ENCODE measurements around the gene LRRC30. TPM values are rescaled to one million over a fixed set of nuclear protein-coding genes. Genes with fewer than 3 reads are reported as not detected.

The LRRC30 gene
- not detected in 2 replicates for total RNA-seq (ENCODE audit: low replicate concordance)

DNA sequence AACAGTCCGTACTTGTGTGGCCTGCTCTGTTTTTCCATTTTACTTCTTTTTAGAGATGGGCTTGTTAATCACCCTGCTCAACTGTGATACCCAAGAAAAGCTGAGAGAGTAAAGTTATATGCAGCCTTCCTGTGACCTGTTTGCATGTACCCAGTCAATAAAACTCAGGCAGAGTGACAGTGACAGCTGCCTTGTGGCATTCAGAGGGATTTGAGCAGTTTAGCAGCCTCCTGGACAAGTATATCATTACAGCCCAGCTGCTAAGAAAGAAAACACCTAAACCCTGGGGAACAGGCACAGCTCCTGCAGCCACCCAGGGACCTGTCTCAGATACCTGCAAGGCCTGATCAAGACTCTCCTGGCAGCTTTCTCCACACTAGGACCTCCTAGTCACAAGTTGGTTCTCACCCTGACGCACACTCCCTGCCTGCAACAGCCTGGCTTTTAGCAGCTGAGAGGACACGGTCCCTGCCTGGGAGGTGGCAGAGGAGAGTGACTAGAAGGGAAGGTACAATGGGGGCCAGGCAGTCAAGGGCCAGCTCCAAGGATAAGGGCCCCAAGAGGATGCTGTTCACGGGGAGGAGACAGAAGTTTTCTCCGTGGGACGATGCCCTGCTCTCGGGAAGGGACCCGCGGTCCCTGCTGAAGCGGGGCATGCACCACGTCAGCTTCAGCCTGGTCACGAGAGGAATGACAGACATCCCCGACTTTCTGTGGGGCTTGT, at the start of gene LRRC30:
LRRC30 (plus strand) TSS at position 464 of the 724 bp plus-strand sequence; CDS start at position 514, 50 bp downstream.
- Histone ChIP-seq H4K20me1 (ENCODE audit: low read depth) (no peaks in the 10 kb centered on the region), H3F3A (ENCODE audit: low read depth) (no peaks in the 10 kb centered on the region), H3K36me3 (no peaks in the 10 kb centered on the region), H3K4me2 (no peak within 1 kb of the TSS), H3K9me3 (ENCODE audit: low read depth) (no peaks in the 10 kb centered on the region), H3K27me3 (no peaks in the 10 kb centered on the region), H2AFZ (replicated peaks) (peak within 1 kb of the TSS; percentile 26), H3K4me3 (no peak within 1 kb of the TSS), H3K4me1 (no peaks in the 10 kb centered on the region), H3K79me2 (ENCODE audit: low read depth) (no peaks in the 10 kb centered on the region), H3K9ac (no peak within 1 kb of the TSS), H3K27ac (no peak within 1 kb of the TSS)
- TF ChIP-seq EZH2 (IDR thresholded peaks at IDR 0.05) (no peak), EZH2phosphoT487 (IDR thresholded peaks at IDR 0.05) (no peak)
- TF ChIP-seq, protein P1, sequence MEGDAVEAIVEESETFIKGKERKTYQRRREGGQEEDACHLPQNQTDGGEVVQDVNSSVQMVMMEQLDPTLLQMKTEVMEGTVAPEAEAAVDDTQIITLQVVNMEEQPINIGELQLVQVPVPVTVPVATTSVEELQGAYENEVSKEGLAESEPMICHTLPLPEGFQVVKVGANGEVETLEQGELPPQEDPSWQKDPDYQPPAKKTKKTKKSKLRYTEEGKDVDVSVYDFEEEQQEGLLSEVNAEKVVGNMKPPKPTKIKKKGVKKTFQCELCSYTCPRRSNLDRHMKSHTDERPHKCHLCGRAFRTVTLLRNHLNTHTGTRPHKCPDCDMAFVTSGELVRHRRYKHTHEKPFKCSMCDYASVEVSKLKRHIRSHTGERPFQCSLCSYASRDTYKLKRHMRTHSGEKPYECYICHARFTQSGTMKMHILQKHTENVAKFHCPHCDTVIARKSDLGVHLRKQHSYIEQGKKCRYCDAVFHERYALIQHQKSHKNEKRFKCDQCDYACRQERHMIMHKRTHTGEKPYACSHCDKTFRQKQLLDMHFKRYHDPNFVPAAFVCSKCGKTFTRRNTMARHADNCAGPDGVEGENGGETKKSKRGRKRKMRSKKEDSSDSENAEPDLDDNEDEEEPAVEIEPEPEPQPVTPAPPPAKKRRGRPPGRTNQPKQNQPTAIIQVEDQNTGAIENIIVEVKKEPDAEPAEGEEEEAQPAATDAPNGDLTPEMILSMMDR (IDR thresholded peaks at IDR 0.05) = no peak
- no peak for DNase-seq (ENCODE audit: low spot score)
- H3K27me3 Mint-ChIP-seq (ENCODE audit: insufficient read depth, low read depth) = peaks cover 5% of the 10 kb centered on the region
- H3K4me1 Mint-ChIP-seq = peaks cover 14% of the 10 kb centered on the region
- H3K36me3 Mint-ChIP-seq = no peaks in the 10 kb centered on the region
- H3K27ac Mint-ChIP-seq = no peak within 1 kb of the TSS
- no peaks in the 10 kb centered on the region for H3K9me3 Mint-ChIP-seq
- no peak within 1 kb of the TSS for H3K4me3 Mint-ChIP-seq

- Mint-ChIP-seq H3K36me3 (peaks cover 3% of the 10 kb centered on the region), H3K27ac (no peak overlapping the region), H3K9me3 (peaks cover 16% of the 10 kb centered on the region), H3K4me3 (no peak overlapping the region), H3K4me1 (peaks cover 2% of the 10 kb centered on the region), H3K27me3 (ENCODE audit: insufficient read depth, low read depth) (no peaks in the 10 kb centered on the region)
- Histone ChIP-seq H2AFZ (replicated peaks) (no peak overlapping the region), H3K79me2 (ENCODE audit: low read depth) (no peaks in the 10 kb centered on the region), H4K20me1 (ENCODE audit: low read depth) (no peaks in the 10 kb centered on the region), H3K4me3 (no peak overlapping the region), H3K4me1 (no peaks in the 10 kb centered on the region), H3K27me3 (no peaks in the 10 kb centered on the region), H3K9me3 (ENCODE audit: low read depth) (peaks cover 5% of the 10 kb centered on the region), H3F3A (ENCODE audit: low read depth) (no peaks in the 10 kb centered on the region), H3K27ac (no peak overlapping the region), H3K9ac (no peak overlapping the region), H3K36me3 (no peaks in the 10 kb centered on the region), H3K4me2 (no peak overlapping the region)
- no peak for DNase-seq (ENCODE audit: low spot score)
- TF ChIP-seq, protein P1 (IDR thresholded peaks at IDR 0.05) = no peak
- TF ChIP-seq EZH2 (IDR thresholded peaks at IDR 0.05) (no peak), EZH2phosphoT487 (IDR thresholded peaks at IDR 0.05) (no peak)
These were observed 45.2 kb upstream of the LRRC30 start for GRCh38 chr18:7185701-7186100.

DNA sequence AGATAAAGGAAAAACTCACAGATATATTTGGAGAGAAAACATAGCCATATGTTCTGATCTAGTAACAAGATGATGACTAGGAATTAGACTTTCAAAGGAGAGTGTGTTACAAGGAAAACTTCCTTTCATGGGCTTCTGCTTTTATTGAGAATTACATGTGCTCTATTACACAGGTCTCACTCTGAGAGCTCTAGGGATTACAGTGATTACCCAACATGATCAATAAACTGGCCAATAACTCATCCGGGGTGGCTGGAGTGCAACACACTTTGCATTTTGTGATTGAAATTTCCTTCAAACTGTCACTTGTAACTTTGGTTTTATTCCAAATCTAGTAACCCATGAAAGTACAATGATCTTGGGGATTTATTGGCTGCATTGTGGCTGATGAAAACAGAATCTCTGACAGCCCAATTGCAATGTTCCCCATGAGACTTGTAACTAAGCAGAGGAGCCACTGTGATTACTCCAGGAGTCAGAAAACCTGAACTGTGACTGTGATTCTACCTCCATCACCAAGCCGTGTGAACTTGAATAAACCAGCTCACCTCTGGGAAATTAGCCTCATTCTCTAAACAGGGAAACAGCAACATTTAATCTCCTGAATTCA, 40.2 kb upstream of the LRRC30 start:
- no peak overlapping the region for H3K4me2 ChIP-seq
- H3K36me3 Mint-ChIP-seq = no peaks in the 10 kb centered on the region
- H4K20me1 ChIP-seq (ENCODE audit: low read depth) = no peaks in the 10 kb centered on the region
- no peak overlapping the region for H3K27ac ChIP-seq
- H3K9me3 Mint-ChIP-seq = no peaks in the 10 kb centered on the region
- no peaks in the 10 kb centered on the region for H3K27me3 Mint-ChIP-seq (ENCODE audit: insufficient read depth, low read depth)
- no peak overlapping the region for H2AFZ ChIP-seq (replicated peaks)
- H3K4me3 ChIP-seq = no peak overlapping the region
- DNase-seq (ENCODE audit: low spot score) = no peak
- H3K79me2 ChIP-seq (ENCODE audit: low read depth) = no peaks in the 10 kb centered on the region
- TF ChIP-seq, protein P1 (IDR thresholded peaks at IDR 0.05) = no peak
- H3K36me3 ChIP-seq = no peaks in the 10 kb centered on the region
- no peaks in the 10 kb centered on the region for H3F3A ChIP-seq (ENCODE audit: low read depth)
- no peaks in the 10 kb centered on the region for H3K4me1 ChIP-seq
- no peak overlapping the region for H3K9ac ChIP-seq
- H3K4me1 Mint-ChIP-seq = peaks cover 11% of the 10 kb centered on the region
- H3K9me3 ChIP-seq (ENCODE audit: low read depth) = no peaks in the 10 kb centered on the region
- H3K4me3 Mint-ChIP-seq = no peak overlapping the region
- no peaks in the 10 kb centered on the region for H3K27me3 ChIP-seq
- H3K27ac Mint-ChIP-seq = peak overlapping the region; percentile 29
